ENCODE data around the gene NDUFB2.

The NDUFB2 gene

GRCh38 chr7:140696024-140696679, 356 bp upstream of the NDUFB2 start:
- Histone ChIP-seq H3K27me3 (no peaks in the 10 kb centered on the region), H3K4me3 (ENCODE audit: low read depth in 1 of 2, low read length in 1 of 2) (peak overlapping the region; percentile 73 to 90), H3K4me1 (ENCODE audit: control insufficient read depth in 1 of 2, insufficient read depth in 1 of 2, low read depth in 1 of 2, low read length in 1 of 2) (peaks cover 23% of the 10 kb centered on the region in 2 experiments), H3K27ac (peak overlapping the region; percentile 70), H3K36me3 (no peaks in the 10 kb centered on the region), H3K9me3 (no peaks in the 10 kb centered on the region)
- TF ChIP-seq CTCF (IDR thresholded peaks at IDR 0.05): no peak

- Histone ChIP-seq H3K4me1 (ENCODE audit: control insufficient read depth in 1 of 2, insufficient read depth in 1 of 2, low read depth in 1 of 2, low read length in 1 of 2) (peaks cover 15 to 16% of the 10 kb centered on the region in 2 experiments), H3K9me3 (no peaks in the 10 kb centered on the region), H3K27ac (peak overlapping the region; percentile 70), H3K27me3 (no peaks in the 10 kb centered on the region), H3K36me3 (no peaks in the 10 kb centered on the region), H3K4me3 (ENCODE audit: low read depth in 1 of 2, low read length in 1 of 2) (peak overlapping the region; percentile 73 to 90)
- TF ChIP-seq CTCF (IDR thresholded peaks at IDR 0.05): no peak
Measured at GRCh38 chr7:140697447-140698143, 1.1 kb downstream of the NDUFB2 start.

- Histone ChIP-seq H3K36me3 (no peaks in the 10 kb centered on the region), H3K4me1 (ENCODE audit: control insufficient read depth in 1 of 2, insufficient read depth in 1 of 2, low read depth in 1 of 2, low read length in 1 of 2) (peaks cover 15 to 16% of the 10 kb centered on the region in 2 experiments), H3K9me3 (no peaks in the 10 kb centered on the region), H3K4me3 (ENCODE audit: low read depth in 1 of 2, low read length in 1 of 2) (no peak overlapping the region), H3K27ac (no peak overlapping the region), H3K27me3 (no peaks in the 10 kb centered on the region)
- TF ChIP-seq CTCF (IDR thresholded peaks at IDR 0.05): no peak
Measured at GRCh38 chr7:140698477-140698876, 2.0 kb downstream of the NDUFB2 start.

GRCh38 chr7:140702774-140703173, 6.3 kb downstream of the NDUFB2 start:
- Histone ChIP-seq H3K4me1 (ENCODE audit: control insufficient read depth in 1 of 2, insufficient read depth in 1 of 2, low read depth in 1 of 2, low read length in 1 of 2) (peaks cover 2% of the 10 kb centered on the region in 2 experiments), H3K27me3 (no peaks in the 10 kb centered on the region), H3K36me3 (peaks cover 6% of the 10 kb centered on the region), H3K9me3 (no peaks in the 10 kb centered on the region), H3K4me3 (ENCODE audit: low read depth in 1 of 2, low read length in 1 of 2) (no peak overlapping the region), H3K27ac (no peak overlapping the region)
- TF ChIP-seq CTCF (IDR thresholded peaks at IDR 0.05): no peak

- no peak for TF ChIP-seq CTCF (IDR thresholded peaks at IDR 0.05)
- H3K36me3 ChIP-seq: peaks cover 6% of the 10 kb centered on the region
Measured at GRCh38 chr7:140704205-140704604, 7.7 kb downstream of the NDUFB2 start.

More at GRCh38 chr7:140704205-140704604, 7.7 kb downstream of the NDUFB2 start:
- Histone ChIP-seq H3K9me3 (no peaks in the 10 kb centered on the region), H3K4me1 (ENCODE audit: control insufficient read depth in 1 of 2, insufficient read depth in 1 of 2, low read depth in 1 of 2, low read length in 1 of 2) (no peaks in the 10 kb centered on the region), H3K4me3 (ENCODE audit: low read depth in 1 of 2, low read length in 1 of 2) (no peak overlapping the region), H3K27ac (no peak overlapping the region), H3K27me3 (no peaks in the 10 kb centered on the region)

Measured in neutrophil (primary cell).